ENCODE data around the gene AVPI1.
A peak's percentile ranks its signal among the peaks of the same experiment; 100 is the strongest.
"Not testable (repeated sequence)": the region's sequence is repeated elsewhere in the genome, so short reads cannot be mapped to it uniquely, and the experiment has no call there.

Gene AVPI1

GRCh38 chr10:97682042-97682441 lies 5.0 kb downstream of the AVPI1 start:
- no peak for DNase-seq

DNA sequence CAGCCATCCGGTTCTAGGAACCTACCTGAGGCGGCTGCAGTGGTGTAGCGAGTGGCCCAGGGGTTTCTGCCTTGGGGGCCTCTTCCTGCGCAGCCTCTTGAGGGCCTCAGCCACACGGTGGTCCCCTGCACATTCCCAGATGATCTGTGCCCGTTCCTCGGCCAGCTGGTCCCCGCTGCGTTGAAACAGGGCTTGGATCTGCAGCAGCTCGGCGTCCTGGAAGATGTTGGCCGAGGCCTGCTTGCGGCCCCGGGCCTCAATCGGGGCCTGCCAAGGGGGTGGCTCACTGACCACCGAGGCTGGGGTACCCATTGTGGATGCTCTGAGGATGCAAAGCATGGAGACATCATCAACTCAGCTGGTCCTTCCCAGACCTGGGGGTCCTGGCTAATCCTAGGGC lies 7.4 kb downstream of the AVPI1 start:
- DNase-seq: no peak

- peak; percentile 38 to 53 for DNase-seq
Observed at GRCh38 chr10:97676770-97677581, 10.1 kb downstream of the AVPI1 start.

DNA sequence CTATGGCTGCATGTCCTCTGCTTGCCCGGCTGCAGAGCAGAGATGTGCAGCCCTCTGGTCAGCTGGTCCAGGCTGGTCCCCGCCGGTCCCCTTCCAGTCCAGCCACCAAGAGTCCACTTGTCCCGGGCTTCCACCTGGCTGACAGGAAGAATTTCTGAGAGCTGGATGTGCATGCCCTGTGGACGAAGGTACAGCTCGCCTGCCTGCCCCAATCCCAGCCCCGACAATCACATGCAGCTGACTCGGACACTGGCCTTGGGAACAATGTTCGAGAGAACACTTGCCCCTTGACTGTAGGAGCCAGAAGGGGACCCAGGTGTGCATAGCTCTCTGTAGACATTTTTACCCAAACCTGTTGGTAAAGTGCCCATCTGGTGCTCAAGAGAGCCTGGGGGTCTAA lies 11.8 kb downstream of the AVPI1 start:
- no peak for DNase-seq

DNA sequence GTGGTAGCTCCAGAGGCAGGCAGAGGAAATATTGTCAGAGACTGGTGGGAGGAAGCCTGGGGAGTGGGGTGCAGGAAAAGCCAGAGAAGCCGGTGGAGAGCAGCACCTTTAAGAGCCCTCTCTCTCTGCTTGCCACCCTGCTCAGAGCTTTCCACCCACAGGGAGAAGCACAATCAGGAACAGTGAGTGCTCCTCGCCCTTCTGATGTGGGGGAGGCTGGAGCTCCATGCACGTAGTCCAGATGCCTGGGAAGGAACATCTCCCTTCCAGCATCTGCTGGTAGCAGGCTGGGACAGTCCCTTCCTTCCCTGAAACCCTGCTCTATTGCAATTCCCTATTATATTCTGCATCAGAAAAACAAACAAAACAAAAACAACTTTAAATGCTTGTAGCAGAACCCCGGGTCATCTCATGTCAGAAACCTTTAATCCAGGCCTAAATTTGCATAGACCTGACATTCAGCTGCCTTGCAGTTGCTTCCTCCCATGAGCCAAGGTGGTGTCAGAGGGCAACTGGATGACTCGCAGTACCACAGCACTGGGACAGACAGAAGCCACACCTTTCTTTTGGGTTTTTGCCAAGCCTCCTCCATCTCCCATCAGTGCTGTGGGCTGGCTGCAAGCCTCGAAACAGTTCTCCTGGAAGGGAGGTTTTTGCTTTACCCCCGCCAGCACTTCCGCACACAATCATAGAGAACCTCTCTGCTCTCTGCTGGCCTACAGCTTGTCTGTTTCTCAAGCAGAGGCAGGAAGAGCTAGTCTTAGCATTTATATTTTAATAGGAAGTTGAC lies 13.1 kb downstream of the AVPI1 start:
- peak; percentile 37 to 40 for DNase-seq

DNA sequence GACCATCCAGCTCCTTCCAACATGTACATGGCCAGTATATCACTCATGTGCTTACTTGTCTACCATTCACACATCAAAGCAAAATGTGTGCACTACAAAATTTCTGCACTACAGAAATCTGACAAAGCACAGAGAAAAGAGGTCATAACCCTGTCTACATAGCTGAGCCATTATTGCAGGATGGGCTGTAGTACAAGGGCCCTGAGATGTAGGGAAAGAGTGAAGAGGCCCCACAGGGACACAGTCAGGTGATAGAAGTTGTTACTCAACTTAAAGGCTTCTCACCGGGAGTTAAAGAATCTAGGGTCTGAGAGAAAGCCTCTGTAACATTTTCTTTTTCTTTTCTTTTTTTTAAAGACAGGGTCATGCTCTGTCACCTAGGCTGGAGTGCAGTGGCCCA lies 17.5 kb downstream of the AVPI1 start:
- DNase-seq: no peak

- DNase-seq: no peak
Observed at GRCh38 chr10:97667463-97667862, 19.6 kb downstream of the AVPI1 start.

DNA sequence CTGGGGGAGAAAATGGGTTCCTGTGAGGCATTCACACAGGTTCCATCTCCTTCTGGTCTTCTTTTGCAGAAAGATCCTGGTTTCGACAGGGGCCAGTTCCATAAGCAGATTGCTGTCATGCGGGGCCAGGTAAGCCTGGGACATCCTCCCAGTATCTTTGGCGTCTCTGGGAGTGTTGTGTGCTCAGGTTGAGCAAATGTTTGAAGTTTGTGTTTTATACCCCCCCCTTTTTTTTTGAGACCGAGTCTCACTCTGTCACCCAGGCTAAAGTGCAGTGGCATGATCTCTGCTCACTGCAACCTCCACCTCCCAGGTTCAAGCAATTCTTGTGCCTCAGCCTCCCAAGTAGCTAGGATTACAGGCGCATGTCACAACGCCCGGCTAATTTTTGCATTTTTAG lies 20.0 kb downstream of the AVPI1 start:
- DNase-seq: no peak

DNA sequence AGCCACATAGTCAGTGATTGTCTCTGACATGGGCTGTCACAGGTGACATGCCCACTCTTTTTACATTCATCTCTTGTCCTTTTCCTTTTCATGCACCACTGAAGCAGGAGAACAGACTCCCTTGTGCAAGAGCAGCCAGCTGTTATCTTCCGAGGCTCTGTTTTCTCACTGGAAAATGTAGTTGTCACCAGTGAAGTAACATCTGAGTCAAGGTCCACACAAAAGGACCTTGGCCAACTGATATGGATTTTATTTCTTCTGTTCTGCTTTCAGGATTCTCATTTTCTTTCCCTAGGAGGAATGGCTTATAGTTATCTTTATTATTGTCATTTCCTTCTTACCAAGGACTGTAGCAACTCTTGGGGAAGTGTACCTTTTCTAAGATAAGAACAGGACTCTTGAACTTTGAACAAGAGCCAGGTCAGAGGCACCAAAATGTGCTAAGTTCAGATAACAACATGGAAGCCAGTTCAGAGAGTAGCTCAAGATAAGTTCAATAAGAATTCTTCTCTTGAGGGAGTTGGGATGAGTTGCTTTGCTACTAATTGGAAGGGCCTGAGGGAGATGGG lies 22.7 kb downstream of the AVPI1 start:
- DNase-seq: no peak

GRCh38 chr10:97659589-97659988 lies 27.5 kb downstream of the AVPI1 start:
- DNase-seq: no peak

DNA sequence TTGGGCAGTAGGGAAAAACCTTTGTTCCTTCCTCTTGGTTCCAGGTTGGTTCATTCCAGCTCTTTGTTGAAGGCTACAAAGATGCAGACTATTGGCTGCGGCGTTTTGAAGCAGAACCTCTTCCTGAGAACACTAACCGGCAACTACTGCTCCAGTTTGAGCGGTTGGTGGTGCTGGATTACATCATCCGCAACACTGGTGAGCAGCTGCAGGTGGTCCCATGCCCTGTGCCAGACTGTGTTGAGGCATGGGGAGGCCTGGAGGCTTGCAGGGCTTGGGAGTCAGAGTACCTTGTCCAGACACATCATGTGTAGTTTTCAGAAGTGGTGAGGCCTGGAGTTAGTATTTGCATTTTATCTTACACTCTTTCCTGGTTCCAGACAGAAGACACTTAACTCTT lies 30.3 kb downstream of the AVPI1 start:
- DNase-seq: no peak

DNA sequence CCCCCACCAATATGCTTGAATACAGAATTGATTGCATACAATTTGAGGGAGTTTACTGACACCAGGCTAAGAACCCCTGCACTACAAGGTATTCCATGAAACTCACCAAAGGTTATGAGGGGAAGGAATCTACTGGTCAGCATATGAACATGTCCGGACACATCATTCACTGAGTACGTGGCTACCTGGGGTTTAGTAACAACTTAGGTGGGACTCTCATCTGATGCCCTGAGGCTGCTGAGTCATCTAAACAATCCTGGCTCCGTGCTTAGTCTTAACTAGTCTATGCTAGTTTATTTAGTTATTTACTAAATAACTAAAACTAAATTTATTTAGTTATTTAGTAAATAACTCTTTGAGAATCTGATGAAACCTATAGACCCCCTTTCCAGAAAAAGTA lies 35.3 kb downstream of the AVPI1 start:
- no peak for DNase-seq

DNA sequence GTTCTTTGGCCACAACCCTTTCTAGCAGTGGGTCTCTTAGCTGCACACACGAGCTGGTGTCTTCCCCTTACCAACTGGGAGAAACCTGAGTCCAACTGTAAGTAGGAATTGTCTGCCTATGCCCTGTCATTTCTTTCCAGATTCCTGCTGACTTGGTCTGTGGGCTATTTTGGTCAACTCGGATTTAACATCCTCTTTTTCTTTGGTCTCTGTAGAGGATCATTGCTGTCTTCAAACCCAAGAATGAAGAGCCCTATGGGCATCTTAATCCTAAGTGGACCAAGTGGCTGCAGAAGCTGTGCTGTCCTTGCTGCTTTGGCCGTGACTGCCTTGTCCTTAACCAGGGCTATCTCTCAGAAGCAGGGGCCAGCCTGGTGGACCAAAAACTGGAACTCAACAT lies 36.3 kb downstream of the AVPI1 start:
- DNase-seq: no peak

DNA sequence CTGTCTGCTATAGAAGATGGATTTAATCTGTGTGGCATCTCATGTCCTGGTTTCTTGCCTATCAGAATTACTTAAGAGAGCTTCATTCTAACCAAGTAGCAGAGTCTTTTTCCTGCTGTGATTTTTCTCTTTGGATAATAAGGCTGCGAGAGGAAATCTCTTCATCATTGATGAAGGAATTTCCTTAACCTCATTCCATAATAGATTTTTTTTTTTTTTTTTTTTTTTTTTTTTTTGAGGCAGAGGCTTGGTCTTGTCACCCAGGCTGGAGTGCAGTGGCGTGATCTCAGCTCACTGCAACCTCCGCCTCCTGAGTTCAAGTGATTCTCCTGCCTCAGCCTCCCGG lies 37.7 kb downstream of the AVPI1 start:
- not testable (repeated sequence) for DNase-seq

DNA sequence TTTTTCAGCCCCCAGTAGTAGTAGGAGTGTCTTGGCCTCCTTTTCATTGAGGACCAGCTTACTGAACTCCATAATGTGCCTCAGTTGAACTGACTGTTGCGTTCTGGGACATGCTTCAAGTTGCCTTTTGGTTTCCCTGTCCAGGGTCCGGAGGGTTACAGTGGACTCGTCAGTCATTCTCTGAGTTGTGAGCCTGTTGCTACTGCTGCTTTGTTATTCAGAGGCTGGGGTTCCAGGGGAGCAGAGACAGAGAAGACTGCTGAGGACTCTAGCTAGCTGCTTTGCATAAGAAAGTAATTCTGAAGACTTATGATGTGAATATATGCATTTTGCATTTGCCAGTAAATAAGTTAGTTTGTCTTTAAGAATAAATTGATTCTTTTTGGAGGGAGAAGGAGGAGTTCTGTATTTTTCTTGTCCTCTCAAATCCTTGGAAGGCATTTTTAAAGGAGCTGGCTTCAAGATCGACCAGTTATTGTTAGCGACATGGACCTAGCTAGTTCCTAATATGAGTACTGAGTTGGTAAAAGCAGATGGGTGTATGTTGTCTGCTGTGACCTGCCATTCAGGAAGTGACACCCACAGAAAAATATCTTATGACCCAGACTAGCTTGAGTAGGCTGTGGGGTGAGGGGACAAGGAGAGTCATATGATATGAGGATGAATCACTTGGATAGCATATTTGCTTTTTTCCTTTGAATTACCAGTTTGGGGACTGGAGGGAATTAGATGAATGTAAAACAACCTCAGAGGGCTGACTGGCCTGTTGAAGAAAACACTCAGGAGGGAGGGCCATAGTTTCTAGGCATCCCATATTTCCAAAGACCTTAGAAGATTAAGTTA lies 38.3 kb downstream of the AVPI1 start:
- DNase-seq: peak; percentile 33 to 37

DNA sequence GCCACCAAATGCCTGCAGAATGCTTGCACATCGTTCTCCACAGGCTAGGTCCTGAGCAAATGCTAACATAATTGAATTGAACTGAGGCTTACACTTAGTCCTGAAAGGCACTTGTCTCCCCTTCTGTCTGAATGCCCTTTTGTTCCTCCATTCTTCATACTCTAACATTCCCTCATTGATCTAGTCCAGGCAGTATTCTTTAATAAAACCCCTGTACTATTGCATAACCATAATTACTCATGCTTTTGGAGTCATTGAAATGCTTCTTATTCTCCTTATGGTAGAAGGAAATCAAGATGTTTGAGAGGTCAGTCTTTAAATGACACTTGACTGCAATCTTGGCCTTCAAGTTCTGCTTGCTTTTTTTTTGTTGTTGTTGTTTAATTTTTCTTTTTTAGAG lies 39.5 kb downstream of the AVPI1 start:
- DNase-seq: no peak

- DNase-seq: no peak
Observed at GRCh38 chr10:97644936-97645335, 42.1 kb downstream of the AVPI1 start.

DNA sequence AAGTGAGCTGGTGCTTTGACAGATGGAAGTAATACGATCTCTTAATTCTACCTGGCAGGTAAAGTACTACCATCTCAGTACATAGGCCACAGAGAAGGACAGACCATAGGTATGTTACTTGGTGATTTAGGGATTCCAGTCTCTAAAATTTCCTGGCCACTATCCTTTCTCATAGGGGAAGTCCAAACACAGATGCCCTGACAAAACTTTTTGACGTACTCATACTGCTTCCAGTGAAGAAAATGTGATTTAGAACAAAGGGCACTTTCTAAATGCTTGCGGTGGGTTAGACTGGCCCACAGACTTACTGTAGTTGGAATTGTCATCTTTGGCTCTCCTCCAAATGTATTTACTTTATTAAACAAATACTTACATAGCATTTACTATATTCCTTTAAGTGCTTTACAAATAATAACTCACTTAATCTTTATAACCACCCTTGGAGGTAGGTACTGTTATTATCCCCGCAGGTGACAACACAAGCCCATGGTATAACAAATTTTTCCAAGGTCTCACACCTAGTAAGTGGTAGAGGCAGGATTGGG lies 43.5 kb downstream of the AVPI1 start:
- no peak for DNase-seq

DNA sequence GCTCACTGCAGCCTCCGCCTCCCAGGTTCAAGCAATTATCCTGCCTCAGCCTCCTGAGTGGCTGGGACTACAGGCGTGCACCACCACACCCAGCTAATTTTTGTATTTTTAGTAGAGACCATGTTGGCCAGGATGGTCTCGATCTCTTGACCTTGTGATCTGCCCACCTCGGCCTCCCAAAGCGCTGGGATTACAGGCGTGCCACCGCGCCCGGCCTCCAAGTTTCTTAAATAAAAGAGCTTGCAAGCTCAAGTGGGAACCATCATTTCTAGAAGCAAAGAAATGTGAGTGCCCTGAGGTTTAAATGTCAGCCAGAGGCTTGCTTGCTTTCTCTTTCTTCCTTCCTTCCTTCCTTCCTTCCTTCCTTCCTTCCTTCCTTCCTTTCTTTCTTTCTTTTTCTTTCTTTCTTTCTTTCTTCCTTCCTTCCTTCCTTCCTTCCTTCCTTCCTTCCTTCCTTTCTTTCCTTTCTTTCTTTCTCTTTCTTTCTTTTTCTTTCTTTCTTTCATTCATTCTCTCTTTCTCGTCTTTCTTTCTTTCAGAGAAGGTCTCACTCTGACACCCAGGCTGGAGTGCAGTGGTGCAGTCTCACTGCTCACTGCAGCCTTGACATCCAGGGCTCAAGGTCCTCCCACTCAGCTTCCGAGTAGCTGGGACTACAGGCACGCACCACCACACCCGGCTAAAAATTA lies 44.4 kb downstream of the AVPI1 start:
- DNase-seq: not testable (repeated sequence)

DNA sequence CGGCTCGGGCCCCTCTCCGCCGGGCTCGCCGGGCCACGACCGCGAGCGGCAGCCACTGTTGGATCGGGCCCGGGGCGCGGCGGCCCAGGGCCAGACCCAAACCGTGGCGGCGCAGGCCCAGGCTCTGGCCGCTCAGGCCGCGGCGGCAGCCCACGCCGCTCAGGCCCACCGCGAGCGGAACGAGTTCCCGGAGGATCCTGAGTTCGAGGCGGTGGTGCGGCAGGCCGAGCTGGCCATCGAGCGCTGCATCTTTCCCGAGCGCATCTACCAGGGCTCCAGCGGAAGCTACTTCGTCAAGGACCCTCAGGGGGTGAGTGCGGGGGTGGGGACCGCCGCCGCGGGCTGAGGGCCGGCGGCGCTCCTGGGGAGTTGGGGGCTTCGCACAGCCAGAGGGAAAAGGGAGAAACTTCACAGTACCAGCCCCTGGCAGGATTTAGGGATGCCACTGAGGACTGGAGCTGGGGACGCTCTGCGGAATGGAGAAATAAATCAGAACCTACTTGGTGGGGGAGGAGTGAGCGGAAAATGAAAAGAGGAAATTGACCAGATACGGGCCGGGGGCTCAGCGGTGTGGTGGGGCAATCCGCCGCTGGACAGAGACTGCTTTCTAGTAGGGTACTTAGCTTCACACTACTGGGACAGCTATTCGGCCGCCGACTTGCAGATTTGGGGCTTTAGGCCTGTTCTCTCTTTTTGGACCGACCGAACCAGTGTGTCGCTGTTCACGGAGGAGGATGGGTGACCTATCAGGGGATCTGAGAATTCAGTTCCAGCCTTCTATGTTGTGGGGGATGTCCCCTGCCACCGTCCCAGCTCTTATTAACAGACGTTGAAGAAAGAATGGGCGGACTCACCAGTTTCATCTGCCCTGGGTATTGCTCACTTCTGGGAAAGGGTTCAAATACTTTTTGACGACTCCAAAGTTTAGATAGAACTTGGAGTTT lies 45.9 kb downstream of the AVPI1 start:
- peak; percentile 35 to 40 for DNase-seq
